ENCODE data around the gene CTPS1.
A peak's percentile ranks its signal among the peaks of the same experiment; 100 is the strongest.

CTPS1 gene

DNA sequence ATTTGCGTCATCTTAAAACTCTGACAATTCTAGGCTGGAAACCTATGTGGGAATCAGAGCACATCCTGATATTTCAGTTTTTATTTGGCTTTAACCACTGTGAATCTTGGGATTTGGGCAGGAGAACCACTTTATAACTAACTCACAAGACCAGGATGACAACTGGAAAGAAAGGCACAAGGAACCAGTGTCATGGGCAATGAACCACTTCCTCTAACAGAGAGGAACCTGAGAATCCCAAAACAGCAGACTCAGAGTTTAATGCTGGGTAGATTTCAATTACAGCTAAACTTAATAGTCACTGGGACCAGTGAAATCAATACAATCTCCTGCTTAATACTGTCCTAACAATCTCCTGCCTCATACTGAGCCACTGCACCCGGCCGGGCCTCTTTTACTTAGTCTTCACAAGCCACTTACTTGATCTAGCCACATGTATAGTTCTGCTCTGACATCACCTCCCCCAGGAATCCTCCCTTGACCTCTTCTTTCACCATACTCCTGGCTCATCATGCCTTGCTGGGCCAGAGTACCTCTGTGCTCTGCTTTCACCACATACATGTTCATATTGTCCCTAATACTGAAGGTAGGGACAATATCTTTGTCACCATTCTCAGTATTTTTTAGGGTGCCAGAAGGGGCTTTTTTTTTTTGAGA lies 62.2 kb downstream of the CTPS1 start:
- intact Hi-C loops (cut with DNase I) = no loop called here
- no peak for DNase-seq

- no peak for DNase-seq
Observed at GRCh38 chr1:41044187-41044586, 64.7 kb downstream of the CTPS1 start.

DNA sequence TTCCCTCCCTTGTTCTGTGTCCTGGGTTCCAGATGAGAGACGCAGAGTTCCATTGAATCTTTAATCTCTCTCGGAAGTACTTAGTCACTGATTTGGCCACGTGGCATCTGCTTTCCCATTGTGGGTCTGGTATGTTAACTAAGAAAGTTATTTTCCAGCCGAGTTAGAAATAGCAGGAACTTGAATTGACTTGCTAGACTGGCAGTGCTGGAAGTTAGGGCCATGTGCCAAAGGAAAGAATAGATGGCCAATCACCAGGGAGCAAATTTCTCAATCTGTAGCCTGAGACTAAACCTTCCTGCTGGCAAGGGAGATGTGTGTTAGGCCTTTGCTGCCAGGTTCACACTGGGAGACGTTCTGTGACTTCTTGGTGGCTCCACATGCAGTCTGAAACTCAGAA lies 66.2 kb downstream of the CTPS1 start:
- peak in 3 of 42 donors; percentile 16 to 58 (median 18) for DNase-seq
- intact Hi-C loops (cut with DNase I) = no loop called here

More at GRCh38 chr1:41044187-41044586, 64.7 kb downstream of the CTPS1 start:
- intact Hi-C loops (cut with DNase I) = no loop called here

- intact Hi-C loops (cut with DNase I) = no loop called here
- DNase-seq = no peak
Observed at GRCh38 chr1:41046347-41046775, 66.9 kb downstream of the CTPS1 start.

DNA sequence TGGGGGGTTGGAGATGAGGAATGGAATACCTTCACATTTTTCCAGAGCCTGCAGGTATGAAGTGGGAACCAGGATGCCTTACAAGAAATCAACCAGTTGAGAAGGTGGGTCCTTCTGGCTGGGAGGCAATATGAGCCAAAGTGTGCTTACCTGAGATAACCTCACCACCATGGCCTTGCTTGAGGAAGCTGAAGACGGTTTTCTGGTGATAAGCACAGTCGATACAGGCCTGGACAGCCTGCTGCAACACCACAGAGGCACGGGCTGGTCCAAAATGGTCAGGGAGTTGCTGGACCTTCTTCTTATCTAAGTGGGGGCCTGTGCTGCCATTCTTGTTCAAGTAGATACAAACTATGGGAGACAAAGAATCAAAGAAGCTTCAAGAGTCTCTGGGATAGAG lies 69.0 kb downstream of the CTPS1 start:
- no peak for DNase-seq
- intact Hi-C loops (cut with DNase I) = no loop called here

DNA sequence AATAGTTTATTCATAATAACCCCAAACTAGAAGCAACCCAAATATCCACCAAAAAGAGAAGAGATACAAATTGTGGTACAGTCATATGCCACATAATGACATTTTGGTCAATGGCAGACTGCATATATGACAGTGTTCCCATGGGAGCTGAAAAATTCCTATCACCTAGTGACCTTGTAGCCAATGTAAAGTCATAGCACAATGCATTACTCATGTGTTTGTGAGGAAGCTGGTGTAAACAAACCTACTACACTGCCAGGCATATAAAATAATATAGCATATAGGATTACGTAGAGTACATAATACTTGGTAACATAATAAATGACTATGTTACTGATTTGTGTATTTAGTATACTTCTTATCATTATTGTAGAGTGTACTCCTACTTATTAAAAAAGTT lies 71.5 kb downstream of the CTPS1 start:
- DNase-seq = no peak
- intact Hi-C loops (cut with DNase I) = no loop called here

GRCh38 chr1:41053316-41053715 lies 73.8 kb downstream of the CTPS1 start:
- intact Hi-C loops (cut with DNase I) = no loop called here
- peak in 7 of 42 donors; percentile 2 to 41 (median 4) for DNase-seq

GRCh38 chr1:41056907-41057306 lies 77.4 kb downstream of the CTPS1 start:
- no peak for DNase-seq
- intact Hi-C loops (cut with DNase I) = no loop called here

Data from head of caudate nucleus (tissue), 42 donors.